Pancreas (tissue), 10 donors: Measurements from ENCODE around the gene CDK7. TPM values are rescaled to one million over a fixed set of nuclear protein-coding genes. Genes with fewer than 3 reads are reported as not detected.

Experiments used
- ATAC-seq, 4 donors: fragments of 200-7000 bp; cut with Tn5 transposase; one replicate each; pipeline versions ENCODE4 v1.8.0 to v1.9.1; 2020; ENCODE audit warnings: mild to moderate bottlenecking in 4 of 4, moderate library complexity in 4 of 4
- DNase-seq, 6 donors: peaks; one replicate each; pipeline ENCODE4 v3.0.0-alpha.2; 2020
- FAIRE-seq: peaks from 2 replicates; lab custom pipeline; 2012; peaks lifted over from hg19 to GRCh38; lab: Jason Lieb, UNC
- H3K27ac ChIP-seq, 4 donors: fragments of 200-600 bp; sonication (generic); 1 replicate in 3 of 4; 2 replicates in 1 of 4; pipeline versions ENCODE4 v1.5.0 to v1.8.0; 2020
- H3K27me3 ChIP-seq, 4 donors: fragments of 200-600 bp; one replicate each; pipeline ENCODE4 v1.8.0; 2021
- H3K36me3 ChIP-seq, 3 donors: fragments of 200-600 bp; sonication (generic) in 1 of 3; one replicate each; pipeline versions ENCODE4 v1.5.0 to v1.8.0; 2020 to 2021
- H3K4me1 ChIP-seq, 3 donors: fragments of 200-600 bp; one replicate each; pipeline ENCODE4 v1.8.0; 2021
- H3K4me3 ChIP-seq, 4 donors: fragments of 200-600 bp; sonication (generic) in 2 of 4; one replicate each; pipeline versions ENCODE4 v1.5.0 to v1.8.0; 2020 to 2021
- H3K9me3 ChIP-seq, 4 donors: fragments of 200-600 bp; one replicate each; pipeline ENCODE4 v1.8.0; 2021
- WGBS, 2 donors: extraction: QIAGEN DNeasy Blood & Tissue Kit; methylation state at CpG; one replicate each; pipeline ENCODE4 v1.1.7; 2013; 5-methylcytosine and 5-hydroxymethylcytosine counted together
- intact Hi-C, 3 donors: fragments of 100-400 bp; cut with DNase I; formaldehyde crosslinking; loops; one replicate each; pipeline versions ENCODE4 v1.11.1 to v1.14.2; 2022
- polyA plus RNA-seq, 2 donors: library from polyadenylated mRNA; stranded (reverse); fragments of 200-250 nt; gene quantifications; one replicate each; pipeline ENCODE4 v1.2.3, GENCODE V29; 2013
- total RNA-seq, 6 donors: library from RNA; stranded (reverse); fragmentation: NEBNext Ultra II Directional in 4 of 6; extraction: Animal tissue kit (Norgen Biotek cat#: 25700) in 4 of 6; gene quantifications; one replicate each; pipeline versions ENCODE4 v1.2.1 to v1.2.4, GENCODE V29; 2021 to 2023
- TF ChIP-seq, protein P1 (sequence below), 4 donors: fragments of 200-600 bp; sonication (generic) in 3 of 4; IDR thresholded peaks; one replicate each; pipeline versions ENCODE4 v1.5.0 to v1.8.0; 2021; ENCODE audit warnings: antibody characterized with exemption in 4 of 4
- donor health status: healthy with polysubstance abuse.
- donor health status: DM: no; HTN: no; CAD: no; lungs with moderate emphysema.
- donor health status: DM: no; HTN: no; CAD: no.
- donor health status: control.
- donor health status: control.
- donor health status: Bipolar disorder and iron deficiency.
- donor health status: DM: yes; HTN: yes; CAD: no.
- donor health status: DM: no; HTN: no; CAD: no.
- donor health status: DM: no; HTN: no; CAD: no.
- donor health status: DM: yes; HTN: yes; CAD: no.

CDK7 gene
- total and polyA plus RNA-seq, 8 donors, result 6.2 to 13.6 (median 10.2) TPM

DNA sequence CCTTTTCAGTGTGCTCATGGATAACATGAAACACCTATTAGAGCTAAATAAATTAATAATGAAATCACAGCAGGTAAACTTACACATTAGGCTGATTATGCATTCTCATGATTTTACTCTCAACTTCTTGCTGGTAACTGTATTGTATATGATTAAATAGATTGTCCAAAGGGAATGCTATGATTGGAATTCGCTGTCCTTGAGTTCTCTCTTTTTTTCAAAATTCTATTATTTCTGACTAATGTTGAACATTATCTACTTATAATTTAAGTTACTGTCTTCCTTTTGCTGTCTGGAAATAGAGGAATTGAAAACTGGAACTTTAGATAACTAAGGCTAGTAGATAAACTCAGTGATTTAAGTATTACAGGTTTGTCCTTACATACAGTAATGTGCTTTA, 32.2 kb upstream of the CDK7 start:
- Histone ChIP-seq H3K4me3 (no peak overlapping the region), H3K4me1 (no peaks in the 10 kb centered on the region), H3K9me3 (no peaks in the 10 kb centered on the region), H3K36me3 (no peaks in the 10 kb centered on the region), H3K27me3 (no peaks in the 10 kb centered on the region), H3K27ac (no peak overlapping the region)
- intact Hi-C loops, result no loop called here
- DNase-seq (no peak), FAIRE-seq (no peak), ATAC-seq (no peak)
- TF ChIP-seq, protein P1, sequence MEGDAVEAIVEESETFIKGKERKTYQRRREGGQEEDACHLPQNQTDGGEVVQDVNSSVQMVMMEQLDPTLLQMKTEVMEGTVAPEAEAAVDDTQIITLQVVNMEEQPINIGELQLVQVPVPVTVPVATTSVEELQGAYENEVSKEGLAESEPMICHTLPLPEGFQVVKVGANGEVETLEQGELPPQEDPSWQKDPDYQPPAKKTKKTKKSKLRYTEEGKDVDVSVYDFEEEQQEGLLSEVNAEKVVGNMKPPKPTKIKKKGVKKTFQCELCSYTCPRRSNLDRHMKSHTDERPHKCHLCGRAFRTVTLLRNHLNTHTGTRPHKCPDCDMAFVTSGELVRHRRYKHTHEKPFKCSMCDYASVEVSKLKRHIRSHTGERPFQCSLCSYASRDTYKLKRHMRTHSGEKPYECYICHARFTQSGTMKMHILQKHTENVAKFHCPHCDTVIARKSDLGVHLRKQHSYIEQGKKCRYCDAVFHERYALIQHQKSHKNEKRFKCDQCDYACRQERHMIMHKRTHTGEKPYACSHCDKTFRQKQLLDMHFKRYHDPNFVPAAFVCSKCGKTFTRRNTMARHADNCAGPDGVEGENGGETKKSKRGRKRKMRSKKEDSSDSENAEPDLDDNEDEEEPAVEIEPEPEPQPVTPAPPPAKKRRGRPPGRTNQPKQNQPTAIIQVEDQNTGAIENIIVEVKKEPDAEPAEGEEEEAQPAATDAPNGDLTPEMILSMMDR (IDR thresholded peaks at IDR 0.05), result no peak
- WGBS, 2 donors, result 88 to 91% methylated on average over 1 of the region's 1 CpG

DNA sequence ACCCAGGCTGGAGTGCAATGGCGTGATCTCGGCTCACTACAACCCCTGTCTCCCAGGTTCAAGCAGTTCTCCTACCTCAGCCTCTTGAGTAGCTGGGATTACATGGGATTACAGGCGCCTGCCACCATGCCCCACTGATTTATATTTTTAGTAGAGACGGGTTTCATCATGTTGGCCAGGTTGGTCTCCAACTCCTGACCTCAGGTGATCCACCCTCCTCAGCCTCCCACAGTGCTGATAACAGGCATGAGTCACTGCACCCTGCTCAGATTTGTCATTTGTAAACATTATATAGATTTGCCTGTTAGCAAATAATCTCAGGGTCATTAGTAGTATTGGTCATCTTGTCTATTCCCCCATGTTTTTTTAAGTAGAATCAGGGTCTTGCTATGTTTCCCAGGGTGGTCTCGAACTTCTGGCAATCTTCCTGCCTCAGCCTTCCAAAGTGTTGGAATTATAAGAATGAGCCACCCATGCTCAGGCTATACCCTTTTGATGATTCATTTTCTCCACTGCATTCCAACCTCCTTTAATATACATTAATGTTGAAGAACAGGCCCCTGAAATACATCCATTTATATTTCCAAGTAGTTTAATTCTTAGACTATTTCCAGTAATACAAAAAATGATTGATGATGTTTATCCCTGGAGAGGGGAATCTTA, 28.0 kb upstream of the CDK7 start:
- no peak overlapping the region for H3K27ac ChIP-seq
- H3K4me3 ChIP-seq, result no peak overlapping the region
- 84 to 85% methylated on average over 5 of the region's 5 CpGs for WGBS, 2 donors
- H3K9me3 ChIP-seq, result no peaks in the 10 kb centered on the region
- H3K4me1 ChIP-seq, result no peaks in the 10 kb centered on the region
- intact Hi-C loops, result no loop called here
- no peak for FAIRE-seq
- no peaks in the 10 kb centered on the region for H3K36me3 ChIP-seq
- TF ChIP-seq, protein P1 (IDR thresholded peaks at IDR 0.05), result no peak
- DNase-seq, result peak in 1 of 6 donors; percentile 38
- no peaks in the 10 kb centered on the region for H3K27me3 ChIP-seq
- ATAC-seq, result peak in 1 of 4 donors; percentile 11

DNA sequence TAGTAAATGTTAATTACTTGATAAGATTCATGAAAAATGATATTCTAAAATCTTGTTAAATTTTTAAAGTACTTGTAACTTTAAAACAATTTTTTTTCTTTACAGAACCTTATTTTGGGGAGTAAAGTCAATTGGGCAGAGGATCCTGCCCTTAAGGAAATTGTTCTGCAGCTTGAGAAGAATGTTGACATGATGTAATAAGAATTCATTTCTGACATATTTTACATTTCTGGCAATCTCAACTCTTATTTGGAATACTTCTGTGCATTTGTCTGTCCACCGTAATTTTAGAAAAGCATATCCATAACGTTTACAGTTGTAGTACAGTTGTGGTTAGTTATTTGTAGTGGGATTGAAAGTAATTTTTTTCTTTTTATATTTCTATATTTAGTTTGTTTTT, 25.1 kb upstream of the CDK7 start:
- Histone ChIP-seq H3K4me1 (no peaks in the 10 kb centered on the region), H3K27ac (no peak overlapping the region), H3K27me3 (no peaks in the 10 kb centered on the region), H3K36me3 (no peaks in the 10 kb centered on the region), H3K4me3 (no peak overlapping the region), H3K9me3 (no peaks in the 10 kb centered on the region)
- intact Hi-C loops, result no loop called here
- WGBS, 2 donors, result 84 to 86% methylated on average over 2 of the region's 2 CpGs
- DNase-seq (no peak), ATAC-seq (no peak), FAIRE-seq (no peak)
- TF ChIP-seq, protein P1 (IDR thresholded peaks at IDR 0.05), result no peak

DNA sequence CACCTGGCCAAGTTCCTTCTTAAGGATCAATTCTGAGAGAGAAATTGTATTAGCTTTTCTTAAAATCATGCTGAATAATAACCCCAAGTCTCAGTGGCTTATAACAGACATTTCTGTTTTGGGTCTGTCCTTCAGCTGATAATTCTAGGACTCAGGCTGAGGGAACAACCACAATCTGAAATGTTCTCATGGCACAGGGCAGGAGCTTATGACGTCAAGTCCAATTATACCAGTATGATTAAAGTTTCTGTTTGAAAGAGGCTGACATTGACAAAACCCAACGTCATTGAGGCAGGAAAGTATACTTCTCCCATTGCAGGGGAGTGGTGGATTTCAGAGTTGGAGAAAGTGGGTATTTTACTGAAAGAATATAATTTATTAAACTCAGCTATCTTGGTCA, 23.5 kb upstream of the CDK7 start:
- no peak overlapping the region for H3K4me3 ChIP-seq
- ATAC-seq, result no peak
- no peak overlapping the region for H3K27ac ChIP-seq
- H3K4me1 ChIP-seq, result no peaks in the 10 kb centered on the region
- intact Hi-C loops, result no loop called here
- TF ChIP-seq, protein P1 (IDR thresholded peaks at IDR 0.05), result no peak
- no peaks in the 10 kb centered on the region for H3K36me3 ChIP-seq
- no peak for FAIRE-seq
- 78 to 80% methylated on average over 2 of the region's 2 CpGs for WGBS, 2 donors
- no peaks in the 10 kb centered on the region for H3K9me3 ChIP-seq
- H3K27me3 ChIP-seq, result no peaks in the 10 kb centered on the region
- no peak for DNase-seq

DNA sequence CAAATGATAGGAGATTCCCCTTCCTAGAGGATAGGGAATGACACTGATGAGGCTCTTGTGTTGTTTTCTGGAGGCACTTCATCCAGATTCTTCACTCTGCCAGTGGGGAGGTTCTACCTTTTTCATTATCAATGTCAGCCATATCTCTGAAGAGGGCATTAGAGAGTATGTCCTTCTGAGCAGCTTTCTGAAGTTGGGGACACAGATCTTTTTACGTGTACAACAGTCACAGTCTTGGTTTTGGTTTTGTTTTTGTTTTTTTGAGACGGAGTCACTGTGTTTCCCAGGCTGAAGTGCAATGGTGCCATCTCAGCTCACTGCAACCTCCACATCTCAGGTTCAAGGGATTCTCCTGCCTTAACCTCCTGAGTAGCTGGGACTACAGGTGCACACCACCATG, 22.7 kb upstream of the CDK7 start:
- WGBS, 2 donors, result 85 to 93% methylated on average over 2 of the region's 2 CpGs
- no peak overlapping the region for H3K4me3 ChIP-seq
- no peak for ATAC-seq
- no peaks in the 10 kb centered on the region for H3K27me3 ChIP-seq
- H3K27ac ChIP-seq, result no peak overlapping the region
- no peaks in the 10 kb centered on the region for H3K36me3 ChIP-seq
- intact Hi-C loops, result no loop called here
- no peak for FAIRE-seq
- TF ChIP-seq, protein P1 (IDR thresholded peaks at IDR 0.05), result no peak
- no peaks in the 10 kb centered on the region for H3K4me1 ChIP-seq
- H3K9me3 ChIP-seq, result no peaks in the 10 kb centered on the region
- DNase-seq, result no peak
